Activated T-cell treated with anti-CD3 and anti-CD28 coated beads for 4 hours (primary cell): ENCODE measurements around the gene CEP350.

Experiments
- DNase-seq: peaks from one replicate; pipeline ENCODE4 v3.0.0-alpha.2; 2020

Gene CEP350, protein sequence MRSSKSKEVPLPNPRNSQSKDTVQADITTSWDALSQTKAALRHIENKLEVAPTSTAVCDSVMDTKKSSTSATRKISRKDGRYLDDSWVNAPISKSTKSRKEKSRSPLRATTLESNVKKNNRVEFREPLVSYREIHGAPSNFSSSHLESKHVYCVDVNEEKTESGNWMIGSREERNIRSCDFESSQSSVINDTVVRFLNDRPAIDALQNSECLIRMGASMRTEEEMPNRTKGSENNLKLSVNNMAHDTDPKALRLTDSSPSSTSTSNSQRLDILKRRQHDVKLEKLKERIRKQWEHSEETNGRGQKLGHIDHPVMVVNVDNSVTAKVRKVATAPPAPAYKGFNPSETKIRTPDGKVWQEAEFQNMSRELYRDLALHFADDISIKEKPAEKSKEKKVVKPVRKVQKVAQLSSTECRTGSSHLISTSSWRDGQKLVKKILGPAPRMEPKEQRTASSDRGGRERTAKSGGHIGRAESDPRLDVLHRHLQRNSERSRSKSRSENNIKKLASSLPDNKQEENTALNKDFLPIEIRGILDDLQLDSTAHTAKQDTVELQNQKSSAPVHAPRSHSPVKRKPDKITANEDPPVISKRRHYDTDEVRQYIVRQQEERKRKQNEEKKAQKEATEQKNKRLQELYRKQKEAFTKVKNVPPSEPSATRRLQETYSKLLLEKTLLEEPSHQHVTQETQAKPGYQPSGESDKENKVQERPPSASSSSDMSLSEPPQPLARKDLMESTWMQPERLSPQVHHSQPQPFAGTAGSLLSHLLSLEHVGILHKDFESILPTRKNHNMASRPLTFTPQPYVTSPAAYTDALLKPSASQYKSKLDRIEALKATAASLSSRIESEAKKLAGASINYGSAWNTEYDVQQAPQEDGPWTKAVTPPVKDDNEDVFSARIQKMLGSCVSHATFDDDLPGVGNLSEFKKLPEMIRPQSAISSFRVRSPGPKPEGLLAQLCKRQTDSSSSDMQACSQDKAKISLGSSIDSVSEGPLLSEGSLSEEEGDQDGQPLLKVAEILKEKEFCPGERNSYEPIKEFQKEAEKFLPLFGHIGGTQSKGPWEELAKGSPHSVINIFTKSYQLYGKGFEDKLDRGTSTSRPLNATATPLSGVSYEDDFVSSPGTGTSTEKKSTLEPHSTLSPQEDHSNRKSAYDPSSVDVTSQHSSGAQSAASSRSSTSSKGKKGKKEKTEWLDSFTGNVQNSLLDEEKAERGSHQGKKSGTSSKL (N-terminal part only)

DNA sequence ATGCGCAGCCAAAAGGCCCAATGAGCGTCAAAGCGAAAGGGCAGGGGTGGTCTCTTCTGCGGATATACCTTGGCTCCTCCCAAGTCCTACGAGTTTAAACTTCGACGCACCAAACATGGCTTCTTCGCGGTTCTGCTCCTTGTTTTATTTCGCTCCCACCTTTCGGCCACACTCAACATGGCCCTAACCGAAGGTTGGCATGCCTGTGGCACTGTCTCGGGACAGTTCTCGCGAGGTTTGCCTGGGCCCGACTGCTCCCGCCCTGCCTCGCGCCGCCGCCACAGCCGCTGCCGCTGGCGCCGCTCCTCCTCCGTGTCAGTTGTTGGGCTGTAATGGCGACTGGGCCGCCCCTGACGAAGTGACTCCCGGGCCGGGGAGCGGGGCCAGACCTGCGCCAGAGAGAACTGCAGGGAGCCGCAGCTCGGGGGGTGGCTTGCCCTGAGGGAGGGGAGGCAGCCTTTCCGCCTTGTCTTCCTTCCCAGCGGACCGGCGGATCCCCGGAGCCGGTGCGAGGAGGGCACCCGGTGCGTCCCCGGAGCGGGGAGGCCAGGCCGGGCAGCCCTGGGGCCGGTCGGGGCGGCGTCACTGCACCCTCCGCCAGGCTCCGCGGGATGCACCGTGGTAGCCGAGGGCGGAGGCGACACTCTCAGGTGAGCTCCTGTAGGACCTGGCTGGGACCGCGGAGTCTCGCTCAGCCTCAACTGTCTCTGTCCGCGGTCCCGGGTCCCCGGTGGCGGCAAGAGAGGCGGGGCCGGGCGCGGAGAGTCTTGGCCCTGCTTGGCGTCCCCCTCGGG, at the start of gene CEP350:
Gene CEP350, plus strand, starts transcription at position 318 of the 794 bp plus-strand sequence. CDS start 31,372 bp downstream, outside the sequence.
- DNase-seq = peak; percentile 95

DNA sequence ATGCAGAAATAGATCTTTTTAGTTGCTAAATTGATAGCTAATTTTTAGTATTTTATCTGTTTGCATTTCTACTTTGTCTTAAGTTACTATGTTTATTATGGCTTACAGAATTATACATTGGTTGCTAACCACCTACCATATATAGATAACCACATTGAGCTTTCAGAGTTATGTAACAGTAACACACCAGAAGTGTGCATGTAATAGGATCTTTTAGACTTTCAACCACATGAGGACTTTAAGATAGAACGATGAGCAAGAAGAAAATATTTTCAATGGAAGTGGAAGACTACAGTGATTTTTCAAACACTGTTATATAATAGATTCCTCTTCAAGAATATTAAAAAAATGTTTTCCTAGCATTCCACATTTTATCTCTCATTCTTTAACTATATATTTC, 43.7 kb upstream of the CEP350 start:
- no peak for DNase-seq

DNA sequence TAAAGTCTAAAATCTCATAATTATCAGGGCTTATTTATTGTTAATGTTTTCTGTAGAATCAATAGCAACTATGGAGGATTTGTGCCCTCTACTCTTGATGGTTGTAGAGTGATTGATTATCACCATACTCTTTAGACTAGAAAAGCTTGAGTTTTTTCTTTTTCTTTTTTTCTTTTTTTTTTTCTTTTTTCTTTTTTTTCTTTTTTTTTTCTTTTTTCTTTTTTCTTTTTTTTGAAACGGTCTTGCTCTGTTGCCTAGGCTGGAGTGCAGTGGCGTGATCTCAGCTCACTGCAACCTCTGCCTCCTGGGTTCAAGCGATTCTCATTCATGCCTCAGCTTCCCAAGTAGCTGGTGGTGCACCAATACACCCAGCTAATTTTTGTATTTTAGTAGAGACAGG, 42.8 kb upstream of the CEP350 start:
- DNase-seq = no peak

DNA sequence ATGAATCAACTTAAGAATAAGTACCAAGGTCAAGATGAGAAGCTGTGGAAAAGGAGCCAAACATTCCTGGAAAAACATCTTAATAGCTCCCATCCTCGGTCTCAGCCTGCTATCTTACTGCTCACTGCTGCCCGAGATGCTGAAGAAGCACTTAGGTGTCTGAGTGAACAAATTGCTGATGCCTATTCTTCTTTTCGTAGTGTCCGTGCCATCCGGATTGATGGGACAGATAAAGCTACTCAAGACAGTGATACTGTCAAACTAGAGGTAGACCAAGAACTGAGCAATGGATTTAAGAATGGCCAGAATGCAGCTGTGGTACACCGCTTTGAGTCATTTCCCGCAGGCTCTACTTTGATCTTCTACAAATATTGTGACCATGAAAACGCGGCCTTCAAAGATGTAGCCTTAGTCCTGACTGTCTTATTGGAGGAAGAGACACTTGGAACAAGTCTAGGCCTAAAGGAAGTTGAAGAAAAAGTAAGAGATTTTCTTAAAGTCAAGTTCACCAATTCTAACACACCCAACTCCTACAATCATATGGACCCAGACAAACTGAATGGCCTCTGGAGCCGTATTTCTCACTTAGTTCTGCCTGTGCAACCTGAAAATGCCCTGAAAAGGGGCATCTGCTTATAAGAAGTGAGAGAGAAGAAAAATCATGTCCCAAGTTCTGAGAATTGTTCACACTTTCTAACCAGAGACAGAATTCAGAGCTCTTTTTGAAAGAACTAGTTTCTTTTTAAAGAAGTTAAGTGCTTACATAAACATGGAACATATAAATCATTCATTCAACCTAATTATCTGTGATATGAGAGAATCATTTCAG, 36.8 kb upstream of the CEP350 start:
- DNase-seq = no peak

DNA sequence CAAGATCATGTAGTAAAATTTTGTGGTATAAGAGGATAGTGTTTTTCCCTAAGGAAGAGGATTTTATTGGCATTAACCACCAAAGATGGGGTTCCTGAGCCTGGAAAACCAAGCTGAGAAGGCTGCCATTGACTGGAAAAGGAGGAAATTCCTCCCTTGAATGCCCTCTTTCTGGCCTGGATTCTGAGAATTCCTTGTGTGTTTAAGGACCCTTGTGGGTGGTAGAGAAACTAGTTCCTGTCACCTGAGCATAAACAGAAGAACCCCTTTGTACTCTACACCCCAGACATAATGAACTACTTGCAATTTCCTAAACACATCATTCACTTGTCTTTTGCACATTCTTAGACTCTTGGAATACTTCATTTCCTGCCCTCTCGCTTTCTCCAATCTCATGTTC, 33.1 kb upstream of the CEP350 start:
- no peak for DNase-seq

DNA sequence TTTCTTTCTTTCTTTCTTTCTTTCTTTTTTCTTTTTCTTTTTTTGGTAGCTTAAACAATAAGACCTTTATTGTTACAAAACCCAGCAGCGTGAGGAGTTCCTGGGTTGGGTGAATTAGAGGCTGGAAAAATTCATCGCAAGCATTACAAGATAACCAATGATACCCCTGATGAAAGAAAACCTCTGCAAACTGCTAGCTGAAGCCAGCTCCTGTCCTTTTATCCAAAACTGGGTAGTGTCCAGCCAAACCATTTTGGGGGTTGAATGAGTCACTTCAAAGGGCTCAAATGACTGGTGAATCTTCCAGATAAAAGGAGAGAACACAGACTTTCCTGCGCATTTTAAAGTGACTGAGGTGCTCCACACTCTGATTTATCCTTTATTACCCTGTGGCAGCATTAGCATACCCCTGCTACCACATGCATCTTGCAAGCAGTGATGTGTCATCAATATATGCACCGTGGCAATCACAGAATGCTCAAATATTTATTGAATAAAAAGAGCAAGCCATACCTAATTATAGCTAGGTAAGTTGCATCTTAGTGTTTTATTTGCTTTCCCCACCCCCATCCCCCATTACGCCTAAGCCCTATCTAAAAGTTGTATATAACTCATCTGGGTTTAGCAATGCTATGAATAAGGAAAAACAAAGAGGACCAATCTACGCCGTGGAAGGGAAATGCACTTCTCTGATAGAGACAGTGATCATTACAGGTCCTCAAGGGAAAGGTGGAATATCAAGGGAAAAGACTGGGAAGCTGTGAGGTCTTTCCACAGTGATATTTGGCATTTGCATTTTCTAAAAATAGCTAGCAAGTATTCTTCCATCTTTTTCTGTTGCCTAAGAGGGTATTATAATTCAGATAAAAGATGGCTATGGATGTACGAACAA, 32.4 kb upstream of the CEP350 start:
- DNase-seq = no peak

DNA sequence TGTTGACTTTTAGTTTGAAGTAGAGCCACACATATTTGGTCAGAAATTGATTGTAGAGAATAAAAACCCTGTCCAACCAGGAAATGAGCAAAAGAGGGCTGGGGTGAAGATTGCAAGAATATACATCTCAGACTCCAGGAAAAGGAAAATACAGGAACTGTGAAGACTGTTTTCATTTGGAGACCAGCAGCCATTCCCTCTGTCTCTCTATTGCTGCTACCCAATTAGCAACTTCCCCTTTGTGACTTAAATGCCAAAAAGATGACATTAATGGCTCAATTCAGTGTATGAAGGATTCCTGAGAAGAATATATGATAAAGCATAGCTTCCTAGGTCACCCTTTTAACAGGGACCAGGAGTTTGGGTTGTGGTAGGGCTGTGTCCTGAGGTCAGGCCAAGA, 31.6 kb upstream of the CEP350 start:
- no peak for DNase-seq

DNA sequence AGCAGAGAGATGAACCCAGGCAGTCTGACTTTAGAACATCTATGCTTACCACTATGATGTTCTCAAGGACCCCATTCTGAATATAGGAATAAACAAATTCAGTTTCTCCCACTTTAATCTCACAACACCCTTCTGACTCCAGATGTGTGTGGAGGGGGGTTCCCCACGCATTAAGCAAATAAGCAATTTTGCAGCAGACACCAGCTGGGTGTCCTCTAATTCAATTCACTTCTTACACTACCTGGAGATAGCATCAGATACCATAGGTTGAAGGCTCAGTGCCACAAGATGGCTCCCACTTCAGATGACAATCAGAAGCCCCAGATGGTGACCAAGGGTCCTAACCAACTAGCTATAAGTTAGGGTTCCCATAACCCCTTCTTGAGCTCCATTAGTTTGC, 30.3 kb upstream of the CEP350 start:
- no peak for DNase-seq

DNA sequence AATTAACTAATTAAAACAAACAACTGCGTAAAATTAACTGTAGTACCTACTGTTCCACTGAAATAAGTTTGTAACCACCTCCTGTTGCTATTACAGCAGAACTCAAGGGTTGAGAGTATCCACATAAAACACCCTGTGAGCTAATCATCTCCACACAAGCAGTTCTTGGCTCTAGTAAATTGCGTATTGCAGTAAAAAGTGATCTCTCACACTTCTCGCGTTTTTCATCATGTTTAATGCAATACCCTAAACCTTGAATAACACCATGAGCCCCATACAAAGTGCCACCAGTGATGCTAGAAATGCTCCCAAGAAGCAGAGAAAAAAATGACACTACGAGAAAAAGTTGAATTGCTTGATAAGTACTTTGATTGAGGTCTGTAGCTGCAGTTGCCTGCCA, 29.3 kb upstream of the CEP350 start:
- DNase-seq = no peak

DNA sequence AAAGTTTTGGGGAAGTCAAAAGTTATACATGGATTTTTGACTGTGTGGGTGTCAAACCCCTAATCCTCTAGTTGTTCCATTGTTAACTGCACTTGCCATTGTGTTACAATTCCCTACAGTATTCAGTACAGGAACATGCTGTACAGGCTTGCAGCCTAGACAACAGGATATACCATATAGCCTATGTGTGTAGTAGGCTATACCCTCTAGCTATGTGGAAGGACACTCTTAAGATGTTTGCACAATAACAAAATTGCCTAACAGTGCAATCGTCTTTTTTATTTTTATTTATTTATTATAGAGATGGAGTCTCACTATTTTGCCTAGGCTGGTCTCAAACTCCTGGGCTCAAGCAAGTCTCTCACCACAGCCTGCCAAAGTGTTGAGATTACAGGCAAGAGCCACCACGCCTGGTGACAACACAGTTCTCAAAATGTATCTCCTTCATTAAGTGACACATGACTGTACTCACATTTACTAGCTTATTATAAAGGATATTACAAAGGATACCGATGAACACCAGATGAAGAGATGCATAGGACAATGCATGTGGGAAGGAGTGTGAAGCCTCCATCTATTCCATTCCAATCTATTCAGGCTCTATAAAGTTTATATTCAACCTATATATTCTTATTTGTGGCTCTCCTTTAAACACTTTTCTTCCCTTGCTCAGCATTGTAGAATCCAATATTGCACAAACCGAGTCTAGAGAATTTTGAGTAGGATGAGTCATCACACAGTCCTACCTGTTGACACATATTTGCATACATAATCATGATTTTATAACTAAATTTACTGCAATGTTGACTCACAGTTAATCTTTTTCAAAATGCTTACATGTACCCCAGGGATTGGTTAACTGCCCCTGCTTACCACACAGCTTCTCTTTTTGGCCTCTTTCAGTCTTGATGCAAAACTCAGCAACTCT, 28.4 kb upstream of the CEP350 start:
- no peak for DNase-seq

DNA sequence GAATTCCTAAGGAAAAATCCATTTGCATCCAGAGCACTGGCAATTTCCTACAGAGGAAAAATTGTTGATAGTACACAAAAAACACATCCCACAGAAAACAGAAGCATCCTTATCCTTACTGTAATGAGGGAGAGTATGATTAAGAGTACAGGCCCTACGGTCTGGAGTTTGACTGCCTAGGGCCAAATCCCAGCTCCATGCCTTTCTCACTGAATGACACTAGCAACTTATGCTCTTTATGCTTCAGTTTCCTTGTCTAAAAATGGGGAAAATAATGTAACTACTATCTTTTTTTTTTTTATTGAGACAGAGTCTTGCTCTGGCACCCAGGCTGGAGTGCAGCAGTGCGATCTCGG, 27.8 kb upstream of the CEP350 start:
- DNase-seq = no peak

DNA sequence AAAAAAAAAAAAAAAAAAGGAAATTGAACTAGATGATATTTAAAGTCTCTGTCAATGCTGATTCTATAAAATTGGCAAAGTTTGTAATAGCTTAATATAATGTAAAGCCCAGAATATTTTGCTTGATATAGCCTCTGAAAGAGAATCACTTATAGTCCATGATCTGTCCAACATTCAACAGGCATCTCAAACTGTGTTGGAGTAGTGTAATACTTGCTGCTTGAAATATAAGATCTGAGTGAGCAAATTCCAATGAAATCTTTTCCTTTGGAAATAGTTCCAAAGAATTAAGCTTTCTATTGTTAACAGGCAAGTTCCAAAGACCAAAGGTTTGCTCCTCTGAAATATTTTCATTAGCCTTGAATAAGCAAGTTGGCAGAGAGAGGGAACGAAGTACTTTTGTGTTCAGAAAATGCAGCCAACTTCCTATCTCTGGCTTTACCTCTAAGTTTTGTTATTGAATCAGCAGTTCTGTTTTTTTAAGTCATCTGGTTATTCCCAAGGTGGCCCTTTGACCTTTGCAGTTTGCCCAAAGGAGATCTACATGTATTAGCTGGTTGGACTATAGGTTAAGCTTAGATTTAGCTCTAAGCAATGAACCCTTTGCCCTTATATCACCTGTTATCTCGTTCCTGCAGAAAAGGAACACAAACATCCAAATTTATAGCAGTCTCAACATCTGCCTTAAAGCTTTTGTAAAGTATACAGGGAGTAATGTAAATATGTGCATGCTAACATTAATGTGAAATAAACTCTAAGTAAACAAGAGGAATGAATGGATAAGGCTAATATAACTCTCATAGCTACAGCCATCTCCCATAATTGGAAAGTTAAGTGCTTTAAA, 24.4 kb upstream of the CEP350 start:
- no peak for DNase-seq

DNA sequence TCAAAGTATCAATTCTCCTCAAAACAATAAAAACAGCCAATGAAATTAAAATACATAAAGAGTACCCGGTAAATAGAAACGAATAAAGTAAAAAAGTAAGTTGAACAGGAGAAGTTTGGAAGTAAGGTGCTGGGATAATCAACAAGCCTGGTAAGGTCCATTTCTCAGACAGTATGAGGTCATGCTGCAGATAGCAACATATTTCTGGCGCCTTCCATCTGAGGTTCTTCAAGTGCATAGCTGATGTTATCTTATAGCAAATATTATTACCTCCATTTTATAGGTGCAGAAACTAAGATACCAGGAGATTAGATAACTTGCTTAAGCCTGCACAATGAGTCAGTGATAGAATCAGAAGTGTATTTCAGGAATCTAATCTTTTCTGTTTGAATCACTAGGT, 23.7 kb upstream of the CEP350 start:
- DNase-seq = no peak

DNA sequence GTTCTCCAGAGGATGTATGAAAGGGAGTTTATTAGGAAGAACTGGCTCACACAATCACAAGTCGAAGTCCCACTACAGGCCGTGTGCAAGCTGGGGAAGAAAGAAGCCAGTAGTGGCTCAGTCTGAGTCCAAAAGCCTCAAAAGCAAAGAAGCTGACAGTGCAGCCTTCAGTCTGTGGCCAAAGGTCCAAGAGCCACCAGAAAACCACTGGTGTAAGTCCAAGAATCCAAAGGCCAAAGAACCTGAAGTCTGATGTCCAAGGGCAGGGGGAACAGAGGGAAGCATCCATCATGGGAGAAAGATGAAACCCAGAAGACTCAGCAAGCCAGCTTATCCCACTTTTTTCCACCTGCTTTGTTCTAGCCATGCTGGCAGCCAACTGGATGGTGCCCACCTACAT, 21.4 kb upstream of the CEP350 start:
- DNase-seq = no peak

DNA sequence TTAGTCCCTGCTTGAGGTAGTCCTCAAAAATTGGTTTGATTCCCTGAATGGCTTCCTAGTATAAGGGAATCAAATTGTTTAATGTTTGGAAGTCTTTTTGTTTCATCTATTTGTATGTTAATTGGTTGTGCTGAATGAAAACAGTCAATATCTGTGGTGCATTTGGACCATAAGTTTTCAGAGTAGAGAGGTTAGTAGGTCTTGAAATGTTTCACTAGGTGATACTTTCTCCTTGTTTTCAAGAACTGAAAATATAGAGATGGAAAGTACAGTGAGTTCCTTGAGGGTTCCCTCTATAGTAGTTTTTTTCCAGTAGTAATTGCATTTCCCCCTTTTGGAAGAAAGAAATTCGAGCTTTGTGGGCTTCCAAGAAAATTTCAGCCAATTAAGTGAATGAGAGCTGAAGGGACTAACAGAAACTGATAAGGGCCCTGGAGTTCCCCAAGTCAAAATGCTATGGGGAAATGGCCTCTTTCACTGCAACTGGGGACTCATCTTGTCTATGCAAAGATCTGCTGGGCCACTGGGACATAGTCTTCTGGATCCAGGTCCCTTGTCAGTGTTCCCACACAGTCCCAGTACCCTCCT, 18.6 kb upstream of the CEP350 start:
- DNase-seq = no peak

DNA sequence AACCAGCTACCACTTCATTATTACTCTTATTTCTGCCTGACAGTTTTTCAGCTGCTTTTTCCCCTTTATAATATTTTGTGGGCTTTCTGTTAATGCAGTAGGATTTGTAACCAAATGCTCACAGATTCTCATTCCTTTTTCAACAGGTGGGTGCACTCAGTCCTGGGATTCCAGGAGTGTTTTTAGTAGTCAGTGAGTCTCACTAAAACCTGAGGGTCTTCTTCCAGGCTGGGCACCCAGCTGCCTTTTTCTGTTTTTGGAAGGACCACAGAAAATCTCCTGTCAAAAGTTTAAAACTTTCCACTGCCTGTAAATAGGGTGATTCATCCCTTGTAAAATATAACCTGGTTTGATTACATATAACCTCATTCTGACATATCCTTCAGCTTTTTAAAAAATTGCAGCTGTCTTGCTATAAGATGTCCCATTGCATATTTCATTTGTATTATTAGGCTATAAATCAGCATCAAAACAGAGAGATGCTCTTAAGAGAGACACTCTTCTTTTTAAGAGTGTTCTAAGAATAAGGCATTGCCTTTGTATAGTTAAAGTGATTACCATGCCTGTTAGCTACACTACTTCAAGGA, 16.8 kb upstream of the CEP350 start:
- no peak for DNase-seq

DNA sequence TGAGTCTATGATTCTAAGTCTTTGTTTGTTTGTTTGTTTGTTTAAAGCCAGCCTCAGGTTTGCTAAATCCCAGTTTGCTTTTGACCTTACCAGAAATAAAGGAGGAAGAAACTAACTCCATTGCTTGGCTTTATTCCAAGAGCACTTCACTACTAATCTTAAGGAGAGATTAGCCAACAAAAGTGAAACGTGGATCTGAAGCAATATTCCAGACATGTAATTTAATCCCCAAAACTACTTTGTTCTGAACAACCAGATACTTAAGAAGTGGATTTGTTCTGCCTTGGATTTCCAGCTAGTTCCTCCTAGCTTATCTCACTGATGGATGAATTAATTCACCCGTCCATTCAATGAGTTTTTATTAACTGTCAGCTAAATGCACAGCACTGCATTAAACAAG, 15.9 kb upstream of the CEP350 start:
- DNase-seq = no peak

DNA sequence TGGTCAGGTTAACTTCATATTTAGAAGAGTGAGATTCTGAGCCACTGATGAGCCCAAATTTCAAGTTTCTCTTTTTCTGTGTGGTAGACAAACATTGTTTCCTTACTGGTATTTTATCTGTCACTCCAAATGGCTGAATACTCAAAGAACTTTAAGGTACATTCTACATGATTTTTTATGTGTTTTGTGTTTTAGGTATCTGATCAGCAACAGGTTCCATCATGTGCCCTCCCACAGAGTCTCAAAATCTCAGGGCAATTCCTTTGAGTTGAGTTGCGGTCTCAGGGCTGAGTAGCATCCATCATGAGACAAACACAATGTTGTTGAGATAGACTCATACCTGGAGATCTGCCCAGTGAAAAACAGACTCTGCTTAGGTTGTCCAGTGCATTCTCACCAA, 14.7 kb upstream of the CEP350 start:
- DNase-seq = no peak
